ENCODE results near the gene M1AP. TPM values are rescaled to one million over a fixed set of nuclear protein-coding genes. Genes with fewer than 3 reads are reported as not detected.

M1AP gene
- total and polyA plus RNA-seq, 2 donors (not counting 1 experiment from before 2014, with no cell fraction given) = not detected

DNA sequence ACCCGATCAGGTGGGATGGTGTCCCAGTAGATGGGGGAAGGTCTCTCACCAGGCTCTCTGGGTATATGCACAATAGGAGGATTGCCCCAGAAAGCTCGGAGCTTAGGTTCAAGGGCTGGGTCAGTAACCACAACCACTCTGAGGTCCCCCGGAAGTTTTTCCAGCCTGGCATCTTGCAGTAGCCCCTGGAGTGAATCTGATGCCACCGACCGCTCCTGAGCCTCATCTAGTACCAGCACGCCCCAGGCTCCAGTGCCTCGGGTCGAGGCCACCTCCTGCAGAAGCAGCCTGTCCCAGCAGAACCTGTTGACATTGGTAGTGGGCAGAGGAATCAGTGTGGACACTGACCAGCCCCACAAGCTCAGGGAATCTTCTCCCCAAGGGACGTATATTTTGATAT lies 124.1 kb downstream of the M1AP start:
- Histone ChIP-seq H3K27me3 (ENCODE audit: control insufficient read depth, insufficient read depth, low read length) (peaks cover 18% of the 10 kb centered on the region), H4K20me1 (ENCODE audit: control insufficient read depth, extremely low read depth, insufficient read depth, low read length) (no peaks in the 10 kb centered on the region), H3K9ac (ENCODE audit: insufficient read depth, low read length) (no peak overlapping the region), H3K79me2 (ENCODE audit: control insufficient read depth, insufficient read depth, low read length) (peaks cover 19% of the 10 kb centered on the region), H2AFZ (ENCODE audit: low read length) (no peak overlapping the region), H3K4me2 (ENCODE audit: extremely low read depth, insufficient read depth, low read length) (no peak overlapping the region), H3K4me3 (replicated peaks in 1 of 4; ENCODE audit: control extremely low read depth in 1 of 4, insufficient read depth in 1 of 4, low read depth in 3 of 4, low read length in 4 of 4) (no peak overlapping the region), H3K9me3 (ENCODE audit: control insufficient read depth, insufficient read depth, low read depth, low read length) (no peaks in the 10 kb centered on the region), H3K27ac (ENCODE audit: insufficient read depth, low read length) (no peak overlapping the region), H3K36me3 (ENCODE audit: control insufficient read depth, insufficient read depth, low read length) (peaks cover 18% of the 10 kb centered on the region), H3K4me1 (ENCODE audit: control insufficient read depth, extremely low read depth, insufficient read depth, low read length) (no peaks in the 10 kb centered on the region)
- TF ChIP-seq, protein P1, sequence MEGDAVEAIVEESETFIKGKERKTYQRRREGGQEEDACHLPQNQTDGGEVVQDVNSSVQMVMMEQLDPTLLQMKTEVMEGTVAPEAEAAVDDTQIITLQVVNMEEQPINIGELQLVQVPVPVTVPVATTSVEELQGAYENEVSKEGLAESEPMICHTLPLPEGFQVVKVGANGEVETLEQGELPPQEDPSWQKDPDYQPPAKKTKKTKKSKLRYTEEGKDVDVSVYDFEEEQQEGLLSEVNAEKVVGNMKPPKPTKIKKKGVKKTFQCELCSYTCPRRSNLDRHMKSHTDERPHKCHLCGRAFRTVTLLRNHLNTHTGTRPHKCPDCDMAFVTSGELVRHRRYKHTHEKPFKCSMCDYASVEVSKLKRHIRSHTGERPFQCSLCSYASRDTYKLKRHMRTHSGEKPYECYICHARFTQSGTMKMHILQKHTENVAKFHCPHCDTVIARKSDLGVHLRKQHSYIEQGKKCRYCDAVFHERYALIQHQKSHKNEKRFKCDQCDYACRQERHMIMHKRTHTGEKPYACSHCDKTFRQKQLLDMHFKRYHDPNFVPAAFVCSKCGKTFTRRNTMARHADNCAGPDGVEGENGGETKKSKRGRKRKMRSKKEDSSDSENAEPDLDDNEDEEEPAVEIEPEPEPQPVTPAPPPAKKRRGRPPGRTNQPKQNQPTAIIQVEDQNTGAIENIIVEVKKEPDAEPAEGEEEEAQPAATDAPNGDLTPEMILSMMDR (conservative IDR thresholded peaks at IDR 0.05 in 1 of 2, IDR thresholded peaks at IDR 0.05 in 1 of 2; ENCODE audit: low read depth in 1 of 2, low read length in 2 of 2) = no peak
- TF ChIP-seq EZH2 (IDR thresholded peaks at IDR 0.05; ENCODE audit: low read length, missing control alignments) = no peak
- no peak for DNase-seq (ENCODE audit: low read depth in 2 of 2)

DNA sequence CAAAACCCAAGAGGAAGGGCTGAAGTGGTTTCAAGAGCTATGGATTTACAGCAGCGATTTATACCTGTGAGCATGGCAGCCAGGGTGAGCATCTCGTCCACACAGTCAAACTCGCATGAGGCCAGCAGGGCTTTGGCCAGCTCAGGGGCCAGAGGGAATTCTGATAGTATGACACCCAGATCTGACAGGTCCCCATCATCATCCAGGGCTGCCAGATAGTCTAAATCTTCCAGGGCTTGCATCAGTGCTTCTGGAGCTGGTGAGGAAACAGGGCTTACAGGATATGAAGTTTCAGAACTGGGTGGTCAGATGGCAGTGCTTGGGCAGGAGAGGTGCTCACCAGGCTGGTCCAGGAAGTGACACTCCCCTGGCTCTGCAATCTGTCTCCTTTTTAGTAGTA lies 125.6 kb downstream of the M1AP start:
- Histone ChIP-seq H3K36me3 (ENCODE audit: control insufficient read depth, insufficient read depth, low read length) (peaks cover 11% of the 10 kb centered on the region), H3K9ac (ENCODE audit: insufficient read depth, low read length) (no peak overlapping the region), H3K27ac (ENCODE audit: insufficient read depth, low read length) (no peak overlapping the region), H3K4me1 (ENCODE audit: control insufficient read depth, extremely low read depth, insufficient read depth, low read length) (no peaks in the 10 kb centered on the region), H3K79me2 (ENCODE audit: control insufficient read depth, insufficient read depth, low read length) (peaks cover 4% of the 10 kb centered on the region), H4K20me1 (ENCODE audit: control insufficient read depth, extremely low read depth, insufficient read depth, low read length) (no peaks in the 10 kb centered on the region), H3K4me3 (replicated peaks in 1 of 4; ENCODE audit: control extremely low read depth in 1 of 4, insufficient read depth in 1 of 4, low read depth in 3 of 4, low read length in 4 of 4) (no peak overlapping the region), H3K4me2 (ENCODE audit: extremely low read depth, insufficient read depth, low read length) (no peak overlapping the region), H2AFZ (ENCODE audit: low read length) (no peak overlapping the region), H3K9me3 (ENCODE audit: control insufficient read depth, insufficient read depth, low read depth, low read length) (no peaks in the 10 kb centered on the region), H3K27me3 (ENCODE audit: control insufficient read depth, insufficient read depth, low read length) (peaks cover 33% of the 10 kb centered on the region)
- TF ChIP-seq, protein P1 (conservative IDR thresholded peaks at IDR 0.05 in 1 of 2, IDR thresholded peaks at IDR 0.05 in 1 of 2; ENCODE audit: low read depth in 1 of 2, low read length in 2 of 2) = no peak
- TF ChIP-seq EZH2 (IDR thresholded peaks at IDR 0.05; ENCODE audit: low read length, missing control alignments) = no peak
- DNase-seq (ENCODE audit: low read depth in 2 of 2) = no peak

DNA sequence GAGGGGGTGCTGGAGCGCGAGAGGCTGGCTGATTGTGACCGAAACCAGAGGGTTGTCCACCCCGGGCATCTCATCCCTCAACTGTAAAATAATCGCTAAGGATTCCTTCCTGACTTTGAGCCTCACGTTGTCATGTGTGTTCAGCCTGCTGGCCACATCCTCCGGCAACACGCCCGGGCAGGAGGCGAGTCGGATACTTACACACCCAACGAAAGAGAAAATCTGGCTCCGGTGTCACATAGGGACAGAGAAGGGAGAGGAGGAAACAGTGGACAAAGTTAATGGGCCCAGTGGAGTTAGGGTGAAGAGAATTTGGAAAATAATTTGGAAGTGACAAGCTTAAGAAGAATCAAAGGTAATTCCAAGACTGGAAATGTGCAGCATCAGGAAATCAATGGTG lies 131.5 kb downstream of the M1AP start:
- Histone ChIP-seq H3K4me1 (ENCODE audit: control insufficient read depth, extremely low read depth, insufficient read depth, low read length) (no peaks in the 10 kb centered on the region), H3K4me3 (replicated peaks in 1 of 4; ENCODE audit: control extremely low read depth in 1 of 4, insufficient read depth in 1 of 4, low read depth in 3 of 4, low read length in 4 of 4) (no peak overlapping the region), H3K79me2 (ENCODE audit: control insufficient read depth, insufficient read depth, low read length) (no peaks in the 10 kb centered on the region), H4K20me1 (ENCODE audit: control insufficient read depth, extremely low read depth, insufficient read depth, low read length) (no peaks in the 10 kb centered on the region), H2AFZ (ENCODE audit: low read length) (no peak overlapping the region), H3K36me3 (ENCODE audit: control insufficient read depth, insufficient read depth, low read length) (no peaks in the 10 kb centered on the region), H3K9me3 (ENCODE audit: control insufficient read depth, insufficient read depth, low read depth, low read length) (no peaks in the 10 kb centered on the region), H3K27ac (ENCODE audit: insufficient read depth, low read length) (no peak overlapping the region), H3K4me2 (ENCODE audit: extremely low read depth, insufficient read depth, low read length) (no peak overlapping the region), H3K9ac (ENCODE audit: insufficient read depth, low read length) (no peak overlapping the region), H3K27me3 (ENCODE audit: control insufficient read depth, insufficient read depth, low read length) (peaks cover 86% of the 10 kb centered on the region)
- DNase-seq (ENCODE audit: low read depth in 2 of 2) = no peak
- TF ChIP-seq EZH2 (IDR thresholded peaks at IDR 0.05; ENCODE audit: low read length, missing control alignments) = no peak
- TF ChIP-seq, protein P1 (conservative IDR thresholded peaks at IDR 0.05 in 1 of 2, IDR thresholded peaks at IDR 0.05 in 1 of 2; ENCODE audit: low read depth in 1 of 2, low read length in 2 of 2) = no peak

Measured in fibroblast of lung (primary cell).